K562 (cell line): Measurements from ENCODE around the gene UBE2D3. TPM values are rescaled to one million over a fixed set of nuclear protein-coding genes. Genes with fewer than 3 reads are reported as not detected.
A peak's percentile ranks its signal among the peaks of the same experiment; 100 is the strongest.

Experiments used
- AFF1 ChIP-seq, 2 experiments: fragments of 450-650 bp; IDR thresholded peaks; 2 replicates each; pipeline ENCODE4 v1.6.1; 2018; ENCODE audit warnings: mild to moderate bottlenecking in 2 of 2, low read depth in 1 of 2; ENCODE audit not compliant: partially characterized antibody in 2 of 2
- ATF1 ChIP-seq, 2 experiments: fragments of 450-650 bp in 1 of 2; IDR thresholded peaks; 2 replicates each; pipeline ENCODE4 v1.6.1; 2016; ENCODE audit warnings: missing compliant biosample characterization in 1 of 2, missing genetic modification characterization in 1 of 2
- BACH1 ChIP-seq: fragments of 200-800 bp; sonication (Bioruptor generic); IDR thresholded peaks from 2 replicates; pipeline ENCODE4 v1.6.1; 2016; ENCODE audit warnings: missing genetic modification characterization, missing compliant biosample characterization
- CBX3 ChIP-seq, 2 experiments: IDR thresholded peaks; 1 replicate in 1 of 2; 2 replicates in 1 of 2; pipeline ENCODE4 v1.6.1; 2012; ENCODE audit warnings: inconsistent platforms in 2 of 2, low read length in 2 of 2, borderline replicate concordance in 1 of 2, control low read depth in 1 of 2
- CCAR2 ChIP-seq: fragments of 200-400 bp; formaldehyde crosslinking; IDR thresholded peaks from 2 replicates; pipeline ENCODE4 v1.6.1; 2017; ENCODE audit warnings: mild to moderate bottlenecking, low read depth, low read length
- CHD4 ChIP-seq: fragments of 200-600 bp; sonication (generic); IDR thresholded peaks from 3 replicates; pipeline ENCODE4 v1.6.1; 2012; ENCODE audit warnings: low read depth, mild to moderate bottlenecking, mixed read lengths, low read length, inconsistent platforms; ENCODE audit not compliant: insufficient read depth, insufficient replicate concordance, poor library complexity, severe bottlenecking
- GATAD2B ChIP-seq: fragments of 450-650 bp; IDR thresholded peaks from 2 replicates; pipeline ENCODE4 v1.6.1; 2017; ENCODE audit warnings: mild to moderate bottlenecking, borderline replicate concordance
- HDAC1 ChIP-seq, 2 experiments: fragments of 450-650 bp; IDR thresholded peaks; 2 replicates each; pipeline ENCODE4 v1.6.1; 2016 to 2017; ENCODE audit warnings: inconsistent platforms in 1 of 2, mild to moderate bottlenecking in 1 of 2, moderate library complexity in 1 of 2
- KLF1 ChIP-seq: fragments of 450-650 bp; IDR thresholded peaks from 2 replicates; pipeline ENCODE4 v1.6.1; 2016; ENCODE audit warnings: missing genetic modification characterization, missing compliant biosample characterization
- KLF10 ChIP-seq: fragments of 250-450 bp; sonication (Bioruptor Pico); IDR thresholded peaks from 2 replicates; pipeline ENCODE4 v1.6.1; 2021; ENCODE audit warnings: matching md5 sums
- MEIS2 ChIP-seq: fragments of 450-650 bp; IDR thresholded peaks from 2 replicates; pipeline ENCODE4 v1.6.1; 2014; ENCODE audit warnings: mild to moderate bottlenecking; ENCODE audit not compliant: partially characterized antibody
- NBN ChIP-seq: fragments of 450-650 bp; IDR thresholded peaks from 2 replicates; pipeline ENCODE4 v1.6.1; 2016; ENCODE audit warnings: low read depth, mild to moderate bottlenecking
- NCOR1 ChIP-seq: fragments of 450-650 bp; IDR thresholded peaks from 2 replicates; pipeline ENCODE4 v1.6.1; 2016; ENCODE audit warnings: mild to moderate bottlenecking, moderate library complexity
- NFATC3 ChIP-seq: fragments of 450-650 bp; IDR thresholded peaks from 2 replicates; pipeline ENCODE4 v1.6.1; 2017; ENCODE audit warnings: mild to moderate bottlenecking
- NKRF ChIP-seq: fragments of 450-650 bp; IDR thresholded peaks from 2 replicates; pipeline ENCODE4 v1.6.1; 2016; ENCODE audit warnings: borderline replicate concordance
- PML ChIP-seq: IDR thresholded peaks from 2 replicates; pipeline ENCODE4 v1.6.1; 2012; ENCODE audit warnings: low read length, inconsistent platforms
- SMARCE1 ChIP-seq: fragments of 450-650 bp; IDR thresholded peaks from 2 replicates; pipeline ENCODE4 v1.7.1; 2016; ENCODE audit warnings: mild to moderate bottlenecking
- TARDBP ChIP-seq: fragments of 450-650 bp; IDR thresholded peaks from 2 replicates; pipeline ENCODE4 v1.6.1; 2016
- TGIF2 ChIP-seq: sonication (generic); formaldehyde crosslinking; IDR thresholded peaks from 2 replicates; pipeline ENCODE4 v1.8.1; 2022; ENCODE audit warnings: mild to moderate bottlenecking, missing genetic modification reagents, moderate library complexity
- ZNF197 ChIP-seq: fragments of 200-800 bp; sonication (Bioruptor generic); IDR thresholded peaks from 2 replicates; pipeline ENCODE4 v1.6.1; 2016; ENCODE audit warnings: low read depth, missing genetic modification characterization, missing compliant biosample characterization
- ZNF232 ChIP-seq: sonication (generic); formaldehyde crosslinking; IDR thresholded peaks from 2 replicates; pipeline ENCODE4 v1.8.0; 2022; ENCODE audit warnings: mild to moderate bottlenecking, missing genetic modification reagents
- ZNF77 ChIP-seq: fragments of 250-450 bp; sonication (Bioruptor Pico); IDR thresholded peaks from 2 replicates; pipeline ENCODE4 v1.5.0; 2020
- ZZZ3 ChIP-seq: fragments of 450-650 bp; IDR thresholded peaks from 2 replicates; pipeline ENCODE4 v1.6.1; 2016; ENCODE audit warnings: antibody characterized with exemption, mild to moderate bottlenecking, moderate library complexity
- polyA plus RNA-seq, 8 experiments: library from polyadenylated mRNA; depleted of rRNA in 4 of 8; stranded (reverse) in 5 of 8; unstranded in 3 of 8; fragments of >200 nt; fragmentation: Nextera tagmentation in 2 of 8; fragmentation: Illumina TruSeq in 1 of 8; extraction: Ambion mirVana in 2 of 8; extraction: Trizol in 1 of 8; gene quantifications; 2 replicates each; pipeline versions ENCODE4 v1.2.1 to v1.2.3, GENCODE V29; 2011 to 2014; ENCODE audit warnings: inconsistent platforms in 1 of 8, missing spikeins in 1 of 8
- total RNA-seq, 7 experiments: library from RNA; depleted of rRNA in 6 of 7; stranded (reverse); fragments of >200 nt in 6 of 7; fragmentation: Illumina TruSeq in 2 of 7; extraction: Trizol in 2 of 7; gene quantifications; 2 replicates each; pipeline versions ENCODE4 v1.2.1 to v1.2.3, GENCODE V29; 2011 to 2021; ENCODE audit warnings: low replicate concordance in 1 of 7
- TF ChIP-seq, protein P1 (sequence below): fragments of 200-800 bp; sonication (Bioruptor generic); IDR thresholded peaks from 2 replicates; pipeline ENCODE4 v1.6.1; 2017; ENCODE audit warnings: missing genetic modification characterization, missing compliant biosample characterization

Gene UBE2D3
- total and polyA plus RNA-seq, 9 of the 15 experiments (the other 6 are each of a cell fraction or from before 2014, with no cell fraction given) = 191 to 618 (median 292) TPM

DNA sequence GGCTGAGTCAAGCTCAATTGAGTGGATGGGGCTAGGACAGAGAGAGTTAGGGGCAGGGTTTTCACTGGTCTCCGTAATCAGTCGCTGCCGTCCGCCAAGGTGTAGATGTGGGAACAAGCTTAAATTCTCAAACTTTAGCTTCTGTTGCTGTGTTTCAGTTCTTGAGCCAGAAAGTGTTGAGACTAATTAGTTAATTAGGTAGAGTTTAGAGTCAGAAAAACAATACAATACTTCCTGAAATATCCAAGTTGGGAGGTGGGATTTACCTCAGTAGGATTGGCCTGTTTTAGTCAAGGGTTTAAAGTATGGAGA is 1.1 kb upstream of the UBE2D3 start (continued):
- TF ChIP-seq NKRF = peak; percentile 1; the same call in 1 of the 2 replicates
- TF ChIP-seq ZNF77 (CRISPR knock-in tag) = no peak
- no peak for TF ChIP-seq ZNF197 (CRISPR knock-in tag)
- TF ChIP-seq CBX3 (IDR thresholded peaks at IDR 0.05; ENCODE audit: borderline replicate concordance in 1 of 2, low read length in 2 of 2) = no peak
- TF ChIP-seq, protein P1, sequence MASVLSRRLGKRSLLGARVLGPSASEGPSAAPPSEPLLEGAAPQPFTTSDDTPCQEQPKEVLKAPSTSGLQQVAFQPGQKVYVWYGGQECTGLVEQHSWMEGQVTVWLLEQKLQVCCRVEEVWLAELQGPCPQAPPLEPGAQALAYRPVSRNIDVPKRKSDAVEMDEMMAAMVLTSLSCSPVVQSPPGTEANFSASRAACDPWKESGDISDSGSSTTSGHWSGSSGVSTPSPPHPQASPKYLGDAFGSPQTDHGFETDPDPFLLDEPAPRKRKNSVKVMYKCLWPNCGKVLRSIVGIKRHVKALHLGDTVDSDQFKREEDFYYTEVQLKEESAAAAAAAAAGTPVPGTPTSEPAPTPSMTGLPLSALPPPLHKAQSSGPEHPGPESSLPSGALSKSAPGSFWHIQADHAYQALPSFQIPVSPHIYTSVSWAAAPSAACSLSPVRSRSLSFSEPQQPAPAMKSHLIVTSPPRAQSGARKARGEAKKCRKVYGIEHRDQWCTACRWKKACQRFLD (CRISPR knock-in tag) = no peak
- TF ChIP-seq ZNF232 (CRISPR knock-in tag) = peak; percentile 1; the same call in 1 of the 2 replicates
- 0 out of 2 replicates have a peak, but pooled peaks have one; percentile 14 for TF ChIP-seq PML
- TF ChIP-seq KLF1 (tag) = 0 out of 2 replicates have a peak, but pooled peaks have one; percentile 5
- peak; percentile 20; the same call in 1 of the 2 replicates for TF ChIP-seq NFATC3
- no peak for TF ChIP-seq TGIF2
- no peak for TF ChIP-seq ATF1 (CRISPR knock-in tag; IDR thresholded peaks at IDR 0.05)
- peak; percentile 2; the same call in 1 of the 2 replicates for TF ChIP-seq ATF1 (tag; IDR thresholded peaks at IDR 0.05)
- TF ChIP-seq CCAR2 = no peak
- TF ChIP-seq KLF10 (CRISPR knock-in tag) = no peak
- TF ChIP-seq HDAC1 (IDR thresholded peaks at IDR 0.05) = peak in 1 of 2 experiments; percentile 7; a peak in 1 of 4 replicates
- 0 out of 2 replicates have a peak, but pooled peaks have one; percentile 8 for TF ChIP-seq NBN
- TF ChIP-seq TARDBP = 0 out of 2 replicates have a peak, but pooled peaks have one; percentile 1
- TF ChIP-seq GATAD2B = no peak
- TF ChIP-seq BACH1 = 0 out of 2 replicates have a peak, but pooled peaks have one; percentile 43
- no peak for TF ChIP-seq CHD4
- no peak for TF ChIP-seq ZZZ3
- TF ChIP-seq MEIS2 = no peak
- peak in 1 of 2 experiments; percentile 56 for TF ChIP-seq AFF1 (IDR thresholded peaks at IDR 0.05; ENCODE audit: low read depth in 1 of 2, partially characterized antibody in 2 of 2)
- no peak; the same call in 1 of the 2 replicates for TF ChIP-seq SMARCE1
- TF ChIP-seq NCOR1 = 0 out of 2 replicates have a peak, but pooled peaks have one; percentile 1
